Activated T-cell treated with anti-CD3 and anti-CD28 coated beads, Interleukin-2, amount 50 U/mL, for 4 hours (primary cell): ENCODE results near the gene PTGES2. TPM values are rescaled to one million over a fixed set of nuclear protein-coding genes. Genes with fewer than 3 reads are reported as not detected.

Experiments
- ATAC-seq, 2 donors: fragments of 200-7000 bp; cut with Tn5 transposase; one replicate each; pipeline ENCODE4 v1.10.0; 2021
- DNase-seq: peaks from one replicate; pipeline ENCODE4 v3.0.0-alpha.2; 2020
- H3K27me3 Mint-ChIP-seq: one replicate; pipeline ENCODE4 v1.8.0; 2021; ENCODE audit warnings: low read depth, mixed read lengths
- H3K36me3 Mint-ChIP-seq: one replicate; pipeline ENCODE4 v1.8.0; 2022; ENCODE audit warnings: mixed read lengths; ENCODE audit not compliant: insufficient read depth
- H3K4me1 Mint-ChIP-seq: one replicate; pipeline ENCODE4 v1.8.0; 2021; ENCODE audit warnings: low read depth, mixed read lengths
- H3K4me3 Mint-ChIP-seq: one replicate; pipeline ENCODE4 v1.8.0; 2021; ENCODE audit warnings: mild to moderate bottlenecking, moderate library complexity, mixed read lengths
- H3K9me3 Mint-ChIP-seq: one replicate; pipeline ENCODE4 v1.8.0; 2021; ENCODE audit warnings: mixed read lengths
- total RNA-seq, 3 donors: library from RNA; stranded (reverse); gene quantifications; one replicate each; pipeline ENCODE4 v1.2.1, GENCODE V29; 2021

The PTGES2 gene
- total RNA-seq, 3 donors from 2014 or later: 123 to 132 (median 123) TPM

- DNase-seq (no peak), ATAC-seq (no peak)
- Mint-ChIP-seq H3K4me1 (peaks cover 30% of the 10 kb centered on the region), H3K27me3 (no peaks in the 10 kb centered on the region), H3K9me3 (no peaks in the 10 kb centered on the region), H3K4me3 (no peak overlapping the region), H3K36me3 (peaks cover 6% of the 10 kb centered on the region)
These were observed 5.4 kb downstream of the PTGES2 start for GRCh38 chr9:128121924-128122808.

GRCh38 chr9:128121466-128121810, 6.1 kb downstream of the PTGES2 start:
- H3K36me3 Mint-ChIP-seq: peaks cover 6% of the 10 kb centered on the region
- H3K4me1 Mint-ChIP-seq: peaks cover 27% of the 10 kb centered on the region
- DNase-seq (no peak), ATAC-seq (no peak)
- H3K4me3 Mint-ChIP-seq: no peak overlapping the region
- H3K9me3 Mint-ChIP-seq: no peaks in the 10 kb centered on the region
- H3K27me3 Mint-ChIP-seq: no peaks in the 10 kb centered on the region

- peaks cover 3% of the 10 kb centered on the region for H3K36me3 Mint-ChIP-seq
- no peak for DNase-seq
- H3K9me3 Mint-ChIP-seq: no peaks in the 10 kb centered on the region
- H3K4me3 Mint-ChIP-seq: no peak overlapping the region
- ATAC-seq: no peak
- no peaks in the 10 kb centered on the region for H3K27me3 Mint-ChIP-seq
- peaks cover 22% of the 10 kb centered on the region for H3K4me1 Mint-ChIP-seq
These were observed 6.6 kb downstream of the PTGES2 start for GRCh38 chr9:128120741-128121465.

GRCh38 chr9:128120061-128120740, 7.3 kb downstream of the PTGES2 start:
- Mint-ChIP-seq H3K4me3 (no peak overlapping the region), H3K9me3 (no peaks in the 10 kb centered on the region), H3K27me3 (no peaks in the 10 kb centered on the region), H3K36me3 (peaks cover 3% of the 10 kb centered on the region), H3K4me1 (peaks cover 15% of the 10 kb centered on the region)
- no peak for DNase-seq
- no peak for ATAC-seq

GRCh38 chr9:128118971-128119665, 8.4 kb downstream of the PTGES2 start:
- Mint-ChIP-seq H3K9me3 (no peaks in the 10 kb centered on the region), H3K36me3 (peaks cover 3% of the 10 kb centered on the region), H3K4me3 (no peak overlapping the region), H3K4me1 (peaks cover 9% of the 10 kb centered on the region), H3K27me3 (no peaks in the 10 kb centered on the region)
- no peak for ATAC-seq
- DNase-seq: no peak

GRCh38 chr9:128118472-128118857, 9.1 kb downstream of the PTGES2 start:
- H3K4me3 Mint-ChIP-seq: peak overlapping the region; percentile 26

GRCh38 chr9:128117613-128118471, 9.7 kb downstream of the PTGES2 start:
- Mint-ChIP-seq H3K9me3 (no peaks in the 10 kb centered on the region), H3K27me3 (no peaks in the 10 kb centered on the region), H3K36me3 (peaks cover 8% of the 10 kb centered on the region), H3K4me1 (peaks cover 9% of the 10 kb centered on the region), H3K4me3 (peak overlapping the region; percentile 26)
- DNase-seq (peak; percentile 99), ATAC-seq (peak; percentile 82 to 85)

More at GRCh38 chr9:128118472-128118857, 9.1 kb downstream of the PTGES2 start:
- Mint-ChIP-seq H3K9me3 (no peaks in the 10 kb centered on the region), H3K27me3 (no peaks in the 10 kb centered on the region), H3K4me1 (peaks cover 9% of the 10 kb centered on the region), H3K36me3 (peaks cover 6% of the 10 kb centered on the region)
- ATAC-seq (no peak), DNase-seq (no peak)

- ATAC-seq (no peak), DNase-seq (no peak)
- H3K36me3 Mint-ChIP-seq: peaks cover 6% of the 10 kb centered on the region
- H3K9me3 Mint-ChIP-seq: no peaks in the 10 kb centered on the region
- H3K27me3 Mint-ChIP-seq: no peaks in the 10 kb centered on the region
- peaks cover 9% of the 10 kb centered on the region for H3K4me1 Mint-ChIP-seq
- no peak overlapping the region for H3K4me3 Mint-ChIP-seq
These were observed 11.1 kb downstream of the PTGES2 start for GRCh38 chr9:128116104-128117083.

- H3K4me1 Mint-ChIP-seq: peaks cover 9% of the 10 kb centered on the region
- H3K9me3 Mint-ChIP-seq: no peaks in the 10 kb centered on the region
- H3K27me3 Mint-ChIP-seq: no peaks in the 10 kb centered on the region
- ATAC-seq (no peak), DNase-seq (no peak)
- peaks cover 6% of the 10 kb centered on the region for H3K36me3 Mint-ChIP-seq
- H3K4me3 Mint-ChIP-seq: no peak overlapping the region
These were observed 12.1 kb downstream of the PTGES2 start for GRCh38 chr9:128115187-128116103.

GRCh38 chr9:128114326-128115186, 13.0 kb downstream of the PTGES2 start:
- no peak for DNase-seq

More at GRCh38 chr9:128114326-128115186, 13.0 kb downstream of the PTGES2 start:
- H3K9me3 Mint-ChIP-seq: no peaks in the 10 kb centered on the region
- H3K27me3 Mint-ChIP-seq: no peaks in the 10 kb centered on the region
- H3K4me3 Mint-ChIP-seq: no peak overlapping the region
- ATAC-seq: no peak
- H3K36me3 Mint-ChIP-seq: peaks cover 10% of the 10 kb centered on the region
- H3K4me1 Mint-ChIP-seq: peaks cover 9% of the 10 kb centered on the region
